ENCODE results near the gene PRDM8.

The PRDM8 gene

GRCh38 chr4:80208610-80209339 lies 11.5 kb downstream of the PRDM8 start:
- TF ChIP-seq CTCF (IDR thresholded peaks at IDR 0.05; ENCODE audit: low read depth, low read length, poor library complexity, severe bottlenecking) (no peak), EZH2phosphoT487 (IDR thresholded peaks at IDR 0.05; ENCODE audit: borderline replicate concordance, low read length) (no peak)
- H3F3A ChIP-seq (ENCODE audit: control insufficient read depth, insufficient read depth): no peaks in the 10 kb centered on the region
- H3K79me2 ChIP-seq (ENCODE audit: control insufficient read depth, low read length): no peaks in the 10 kb centered on the region
- no peaks in the 10 kb centered on the region for H3K9me2 ChIP-seq (replicated peaks; ENCODE audit: control insufficient read depth, low read length)
- H3K9me3 ChIP-seq (ENCODE audit: control insufficient read depth, insufficient read depth, low read length): no peaks in the 10 kb centered on the region
- H3K36me3 ChIP-seq (ENCODE audit: control insufficient read depth, low read length): no peaks in the 10 kb centered on the region
- no peaks in the 10 kb centered on the region for H3K4me1 ChIP-seq (ENCODE audit: control insufficient read depth, low read length)
- peaks cover 10% of the 10 kb centered on the region for H3K27me3 ChIP-seq (ENCODE audit: control insufficient read depth, low read length)
- no peak overlapping the region for H3K27ac ChIP-seq (ENCODE audit: low read depth, low read length)
- no peak overlapping the region for H3K4me2 ChIP-seq (ENCODE audit: low read length)
- no peaks in the 10 kb centered on the region for H4K20me1 ChIP-seq (ENCODE audit: control insufficient read depth, insufficient read depth, low read depth, low read length)
- no peak overlapping the region for H3K4me3 ChIP-seq (ENCODE audit: low read length)

GRCh38 chr4:80209340-80209701 lies 12.0 kb downstream of the PRDM8 start:
- no peaks in the 10 kb centered on the region for H3K36me3 ChIP-seq (ENCODE audit: control insufficient read depth, low read length)
- no peaks in the 10 kb centered on the region for H3F3A ChIP-seq (ENCODE audit: control insufficient read depth, insufficient read depth)
- H3K4me3 ChIP-seq (ENCODE audit: low read length): no peak overlapping the region
- no peaks in the 10 kb centered on the region for H3K4me1 ChIP-seq (ENCODE audit: control insufficient read depth, low read length)
- H3K27me3 ChIP-seq (ENCODE audit: control insufficient read depth, low read length): peaks cover 6% of the 10 kb centered on the region
- no peaks in the 10 kb centered on the region for H4K20me1 ChIP-seq (ENCODE audit: control insufficient read depth, insufficient read depth, low read depth, low read length)
- H3K9me3 ChIP-seq (ENCODE audit: control insufficient read depth, insufficient read depth, low read length): no peaks in the 10 kb centered on the region
- H3K27ac ChIP-seq (ENCODE audit: low read depth, low read length): no peak overlapping the region
- H3K9me2 ChIP-seq (replicated peaks; ENCODE audit: control insufficient read depth, low read length): no peaks in the 10 kb centered on the region
- H3K79me2 ChIP-seq (ENCODE audit: control insufficient read depth, low read length): no peaks in the 10 kb centered on the region
- no peak for TF ChIP-seq CTCF (IDR thresholded peaks at IDR 0.05; ENCODE audit: low read depth, low read length, poor library complexity, severe bottlenecking)
- no peak for TF ChIP-seq EZH2phosphoT487 (IDR thresholded peaks at IDR 0.05; ENCODE audit: borderline replicate concordance, low read length)
- H3K4me2 ChIP-seq (ENCODE audit: low read length): no peak overlapping the region

GRCh38 chr4:80210549-80210948 lies 13.2 kb downstream of the PRDM8 start:
- Histone ChIP-seq H3F3A (ENCODE audit: control insufficient read depth, insufficient read depth) (no peaks in the 10 kb centered on the region), H4K20me1 (ENCODE audit: control insufficient read depth, insufficient read depth, low read depth, low read length) (no peaks in the 10 kb centered on the region), H3K4me3 (ENCODE audit: low read length) (no peak overlapping the region), H3K27me3 (ENCODE audit: control insufficient read depth, low read length) (peaks cover 3% of the 10 kb centered on the region), H3K27ac (ENCODE audit: low read depth, low read length) (no peak overlapping the region), H3K4me2 (ENCODE audit: low read length) (no peak overlapping the region), H3K79me2 (ENCODE audit: control insufficient read depth, low read length) (no peaks in the 10 kb centered on the region), H3K9me3 (ENCODE audit: control insufficient read depth, insufficient read depth, low read length) (no peaks in the 10 kb centered on the region), H3K4me1 (ENCODE audit: control insufficient read depth, low read length) (no peaks in the 10 kb centered on the region), H3K9me2 (replicated peaks; ENCODE audit: control insufficient read depth, low read length) (no peaks in the 10 kb centered on the region), H3K36me3 (ENCODE audit: control insufficient read depth, low read length) (no peaks in the 10 kb centered on the region)
- TF ChIP-seq EZH2phosphoT487 (IDR thresholded peaks at IDR 0.05; ENCODE audit: borderline replicate concordance, low read length) (no peak), CTCF (IDR thresholded peaks at IDR 0.05; ENCODE audit: low read depth, low read length, poor library complexity, severe bottlenecking) (no peak)

Measured in DOHH2 (cell line).